Peyer's patch (tissue), 4 donors: ENCODE results near the gene PACS1. TPM values are rescaled to one million over a fixed set of nuclear protein-coding genes. Genes with fewer than 3 reads are reported as not detected.

Source experiments
- DNase-seq, 3 donors: peaks; one replicate each; pipeline ENCODE4 v3.0.0-alpha.2; 2017 to 2019
- H3K27ac ChIP-seq, 4 donors: fragments of 200-600 bp; sonication (generic); one replicate each; pipeline ENCODE4 v1.5.1; 2016 to 2019
- H3K27me3 ChIP-seq, 2 donors: fragments of 200-600 bp; sonication (generic); one replicate each; pipeline ENCODE4 v1.5.1; 2019
- H3K36me3 ChIP-seq, 3 donors: fragments of 200-600 bp; sonication (generic); one replicate each; pipeline ENCODE4 v1.5.1; 2016 to 2019
- H3K4me1 ChIP-seq, 4 donors: fragments of 200-600 bp; sonication (generic); one replicate each; pipeline ENCODE4 v1.5.1; 2016 to 2019
- H3K4me3 ChIP-seq, 4 donors: fragments of 200-600 bp; sonication (generic); 1 replicate in 3 of 4; 2 replicates in 1 of 4; pipeline ENCODE4 v1.5.1; 2016 to 2019; ENCODE audit warnings: mild to moderate bottlenecking in 1 of 4
- H3K9me3 ChIP-seq, 4 donors: fragments of 200-600 bp; sonication (generic); one replicate each; pipeline ENCODE4 v1.5.1; 2016 to 2019; ENCODE audit warnings: mild to moderate bottlenecking in 1 of 4
- POLR2A ChIP-seq, 2 donors: fragments of 450-650 bp; IDR thresholded peaks; one replicate each; pipeline ENCODE4 v1.5.1; 2017; ENCODE audit warnings: antibody characterized with exemption in 2 of 2, mild to moderate bottlenecking in 2 of 2, moderate library complexity in 2 of 2
- total RNA-seq, 4 donors: library from RNA; depleted of rRNA; stranded (reverse); fragments of >200 nt; gene quantifications; one replicate each; pipeline ENCODE4 v1.1.0, GENCODE V29; 2016
- TF ChIP-seq, protein P1 (sequence below), 6 experiments: fragments of 450-650 bp in 4 of 6; fragments of 200-600 bp in 2 of 6; sonication (generic) in 1 of 6; IDR thresholded peaks; one replicate each; pipeline ENCODE4 v1.5.1; 2017 to 2019; ENCODE audit warnings: antibody characterized with exemption in 6 of 6, mild to moderate bottlenecking in 3 of 6, moderate library complexity in 1 of 6

PACS1 gene
- total RNA-seq, 4 donors from 2014 or later = 10.3 to 52.0 (median 22.3) TPM

DNA sequence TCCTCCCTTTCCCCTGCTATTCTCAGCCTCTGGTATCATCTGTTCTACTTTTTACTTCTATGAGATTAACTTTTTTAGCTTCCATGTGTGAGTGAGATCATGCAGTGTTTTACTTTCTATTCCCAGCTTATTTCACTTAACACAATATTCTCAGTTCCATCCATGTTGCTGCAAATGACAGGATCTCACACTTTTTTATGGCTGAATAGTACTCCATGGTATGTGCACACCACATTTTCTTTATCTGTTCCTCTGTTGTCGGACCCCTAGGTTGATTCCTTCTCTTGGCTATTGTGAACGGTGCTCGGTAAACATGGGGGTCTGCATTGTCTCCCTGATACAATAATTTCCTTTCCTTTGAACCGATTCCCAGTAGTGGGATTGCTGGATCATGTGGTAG lies 117.4 kb downstream of the PACS1 start:
- no peaks in the 10 kb centered on the region for H3K36me3 ChIP-seq
- no peak overlapping the region for H3K4me3 ChIP-seq
- no peak for TF ChIP-seq POLR2A (IDR thresholded peaks at IDR 0.05)
- TF ChIP-seq, protein P1, sequence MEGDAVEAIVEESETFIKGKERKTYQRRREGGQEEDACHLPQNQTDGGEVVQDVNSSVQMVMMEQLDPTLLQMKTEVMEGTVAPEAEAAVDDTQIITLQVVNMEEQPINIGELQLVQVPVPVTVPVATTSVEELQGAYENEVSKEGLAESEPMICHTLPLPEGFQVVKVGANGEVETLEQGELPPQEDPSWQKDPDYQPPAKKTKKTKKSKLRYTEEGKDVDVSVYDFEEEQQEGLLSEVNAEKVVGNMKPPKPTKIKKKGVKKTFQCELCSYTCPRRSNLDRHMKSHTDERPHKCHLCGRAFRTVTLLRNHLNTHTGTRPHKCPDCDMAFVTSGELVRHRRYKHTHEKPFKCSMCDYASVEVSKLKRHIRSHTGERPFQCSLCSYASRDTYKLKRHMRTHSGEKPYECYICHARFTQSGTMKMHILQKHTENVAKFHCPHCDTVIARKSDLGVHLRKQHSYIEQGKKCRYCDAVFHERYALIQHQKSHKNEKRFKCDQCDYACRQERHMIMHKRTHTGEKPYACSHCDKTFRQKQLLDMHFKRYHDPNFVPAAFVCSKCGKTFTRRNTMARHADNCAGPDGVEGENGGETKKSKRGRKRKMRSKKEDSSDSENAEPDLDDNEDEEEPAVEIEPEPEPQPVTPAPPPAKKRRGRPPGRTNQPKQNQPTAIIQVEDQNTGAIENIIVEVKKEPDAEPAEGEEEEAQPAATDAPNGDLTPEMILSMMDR (IDR thresholded peaks at IDR 0.05) = no peak
- H3K27me3 ChIP-seq = no peaks in the 10 kb centered on the region
- no peak overlapping the region for H3K27ac ChIP-seq
- no peak for DNase-seq
- no peaks in the 10 kb centered on the region for H3K9me3 ChIP-seq
- no peaks in the 10 kb centered on the region for H3K4me1 ChIP-seq

DNA sequence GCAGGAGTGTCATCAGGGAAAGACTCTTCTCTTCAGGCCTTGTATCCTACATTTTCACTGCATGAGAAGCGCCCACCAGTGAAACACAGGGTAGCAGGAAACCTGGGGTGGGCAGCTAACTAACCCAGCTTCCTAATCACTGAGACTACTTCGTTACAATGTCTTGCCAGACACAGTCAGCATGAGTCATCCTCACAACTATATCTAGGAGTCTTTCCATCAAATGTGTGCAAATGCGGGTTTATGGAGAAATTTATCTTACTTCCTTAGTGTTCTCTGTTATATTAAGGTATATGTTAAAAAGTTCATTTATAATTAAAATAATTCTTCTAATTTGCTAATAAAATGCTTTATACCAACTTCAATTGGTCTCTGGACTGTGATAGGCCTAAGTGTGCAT lies 118.5 kb downstream of the PACS1 start:
- H3K36me3 ChIP-seq = no peaks in the 10 kb centered on the region
- H3K27ac ChIP-seq = no peak overlapping the region
- DNase-seq = no peak
- H3K4me3 ChIP-seq = no peak overlapping the region
- H3K9me3 ChIP-seq = no peaks in the 10 kb centered on the region
- TF ChIP-seq POLR2A (IDR thresholded peaks at IDR 0.05) = no peak
- TF ChIP-seq, protein P1 (IDR thresholded peaks at IDR 0.05) = no peak
- no peaks in the 10 kb centered on the region for H3K27me3 ChIP-seq
- H3K4me1 ChIP-seq = no peaks in the 10 kb centered on the region

DNA sequence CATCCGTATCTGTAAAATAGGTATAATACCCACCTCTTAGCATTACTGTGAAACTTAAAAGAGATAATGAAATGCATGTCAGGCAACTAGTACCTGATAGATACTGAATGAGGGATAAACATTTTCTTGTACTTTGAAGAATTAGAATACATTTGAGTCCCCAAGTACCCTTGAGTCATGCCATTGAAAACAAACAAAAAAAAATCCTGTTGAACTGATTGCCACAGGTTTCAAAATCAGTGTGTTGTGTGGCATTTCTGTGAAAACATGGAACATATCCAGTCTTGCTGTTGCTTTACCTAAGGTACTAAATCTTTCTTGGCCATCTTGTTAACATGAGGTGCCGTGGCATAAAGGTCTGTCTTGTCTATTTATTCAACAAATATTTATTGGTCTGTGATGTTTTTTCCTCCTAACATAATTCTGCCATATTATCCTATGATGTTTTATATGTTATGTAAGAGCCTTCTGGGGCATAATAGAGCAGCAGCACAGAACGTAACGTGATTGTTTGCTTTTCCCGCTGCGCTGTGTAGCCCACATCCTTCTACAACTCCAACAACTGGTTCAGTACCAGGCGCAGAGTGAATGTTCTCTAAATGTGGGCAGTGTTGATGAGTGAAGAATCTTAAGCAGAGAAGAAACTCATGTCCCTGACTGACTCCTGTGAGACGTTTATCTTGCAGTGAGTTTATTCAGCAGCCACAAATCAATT lies 119.1 kb downstream of the PACS1 start:
- Histone ChIP-seq H3K4me1 (no peaks in the 10 kb centered on the region), H3K36me3 (no peaks in the 10 kb centered on the region), H3K27ac (no peak overlapping the region), H3K4me3 (no peak overlapping the region), H3K9me3 (no peaks in the 10 kb centered on the region), H3K27me3 (no peaks in the 10 kb centered on the region)
- DNase-seq = no peak
- TF ChIP-seq, protein P1 (IDR thresholded peaks at IDR 0.05) = no peak
- TF ChIP-seq POLR2A (IDR thresholded peaks at IDR 0.05) = no peak

DNA sequence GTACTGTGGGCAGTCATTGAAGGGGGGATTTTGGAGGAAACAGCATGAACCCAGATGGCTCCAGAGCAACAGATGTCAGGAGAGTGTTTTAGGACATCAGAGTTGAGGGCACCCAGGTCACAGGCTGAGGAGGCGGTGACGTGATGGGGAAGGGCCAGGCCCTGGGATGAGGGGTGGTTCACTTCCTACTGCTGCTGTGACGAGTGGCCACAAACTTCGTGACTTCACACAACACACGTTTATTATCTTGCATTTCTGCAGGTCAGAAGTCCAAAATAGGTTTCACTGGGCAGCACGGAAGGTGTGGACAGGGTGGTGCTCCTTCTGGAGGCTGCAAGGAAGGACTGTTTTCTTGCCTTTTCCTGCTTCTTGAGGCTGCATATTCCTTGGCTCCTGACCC lies 120.7 kb downstream of the PACS1 start:
- no peaks in the 10 kb centered on the region for H3K9me3 ChIP-seq
- no peak overlapping the region for H3K4me3 ChIP-seq
- DNase-seq = no peak
- TF ChIP-seq, protein P1 (IDR thresholded peaks at IDR 0.05) = no peak
- TF ChIP-seq POLR2A (IDR thresholded peaks at IDR 0.05) = no peak
- no peaks in the 10 kb centered on the region for H3K36me3 ChIP-seq
- H3K27ac ChIP-seq = no peak overlapping the region
- no peaks in the 10 kb centered on the region for H3K27me3 ChIP-seq
- H3K4me1 ChIP-seq = no peaks in the 10 kb centered on the region

DNA sequence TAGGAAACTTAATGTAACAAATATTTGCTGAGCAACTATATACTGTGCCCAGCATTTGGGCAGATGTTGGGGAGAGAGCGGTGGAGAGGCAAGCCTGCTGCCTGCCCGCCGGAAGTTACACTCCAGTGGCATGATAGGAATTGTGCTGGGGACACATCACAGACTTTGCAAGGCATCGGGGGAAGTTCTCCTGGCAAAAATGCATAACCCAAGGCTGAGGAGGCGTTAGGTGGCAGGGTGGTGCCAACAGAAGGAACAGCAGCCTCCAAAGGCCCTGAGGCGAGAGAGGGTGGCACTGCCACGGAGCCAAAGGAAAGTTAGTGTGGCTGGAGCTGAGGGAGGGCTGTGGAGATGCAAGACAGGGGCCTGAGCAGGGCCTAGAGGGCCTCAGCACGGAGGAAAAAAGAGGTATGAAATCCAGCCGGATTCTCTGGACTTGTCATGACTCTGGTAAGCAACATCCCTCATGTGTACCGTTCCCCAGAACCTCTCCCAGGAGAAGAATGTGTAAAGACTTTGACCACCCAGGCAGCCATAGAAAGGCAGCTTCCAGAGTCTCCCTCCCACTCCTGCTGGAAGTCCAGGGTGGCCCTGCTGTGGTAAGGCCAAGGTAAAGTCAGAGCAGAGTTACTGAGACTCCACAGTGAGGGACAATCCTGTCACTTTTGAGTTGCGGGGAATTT lies 122.2 kb downstream of the PACS1 start:
- Histone ChIP-seq H3K4me3 (no peak overlapping the region), H3K27ac (no peak overlapping the region), H3K36me3 (no peaks in the 10 kb centered on the region), H3K4me1 (no peaks in the 10 kb centered on the region), H3K9me3 (no peaks in the 10 kb centered on the region), H3K27me3 (no peaks in the 10 kb centered on the region)
- no peak for DNase-seq
- TF ChIP-seq, protein P1 (IDR thresholded peaks at IDR 0.05) = no peak
- TF ChIP-seq POLR2A (IDR thresholded peaks at IDR 0.05) = no peak
